Mammary epithelial cell (primary cell): ENCODE results near the gene SPECC1L.

Source experiments
- EZH2 ChIP-seq: IDR thresholded peaks from 2 replicates; pipeline ENCODE4 v1.6.1; 2012; ENCODE audit warnings: low read length, inconsistent platforms, borderline replicate concordance
- TF ChIP-seq, protein P1 (sequence below), 2 donors: IDR thresholded peaks in 1 of 2; conservative IDR thresholded peaks in 1 of 2; 2 replicates each; pipeline ENCODE4 v1.5.1; 2011 to 2012; ENCODE audit warnings: inconsistent platforms in 2 of 2, low read length in 2 of 2, mild to moderate bottlenecking in 2 of 2, control low read depth in 1 of 2, low read depth in 1 of 2; ENCODE audit not compliant: insufficient read depth in 1 of 2; ENCODE audit errors: extremely low read depth in 1 of 2

GRCh38 chr22:24338726-24339451 is 68.3 kb downstream of the SPECC1L start:
- TF ChIP-seq, protein P1, sequence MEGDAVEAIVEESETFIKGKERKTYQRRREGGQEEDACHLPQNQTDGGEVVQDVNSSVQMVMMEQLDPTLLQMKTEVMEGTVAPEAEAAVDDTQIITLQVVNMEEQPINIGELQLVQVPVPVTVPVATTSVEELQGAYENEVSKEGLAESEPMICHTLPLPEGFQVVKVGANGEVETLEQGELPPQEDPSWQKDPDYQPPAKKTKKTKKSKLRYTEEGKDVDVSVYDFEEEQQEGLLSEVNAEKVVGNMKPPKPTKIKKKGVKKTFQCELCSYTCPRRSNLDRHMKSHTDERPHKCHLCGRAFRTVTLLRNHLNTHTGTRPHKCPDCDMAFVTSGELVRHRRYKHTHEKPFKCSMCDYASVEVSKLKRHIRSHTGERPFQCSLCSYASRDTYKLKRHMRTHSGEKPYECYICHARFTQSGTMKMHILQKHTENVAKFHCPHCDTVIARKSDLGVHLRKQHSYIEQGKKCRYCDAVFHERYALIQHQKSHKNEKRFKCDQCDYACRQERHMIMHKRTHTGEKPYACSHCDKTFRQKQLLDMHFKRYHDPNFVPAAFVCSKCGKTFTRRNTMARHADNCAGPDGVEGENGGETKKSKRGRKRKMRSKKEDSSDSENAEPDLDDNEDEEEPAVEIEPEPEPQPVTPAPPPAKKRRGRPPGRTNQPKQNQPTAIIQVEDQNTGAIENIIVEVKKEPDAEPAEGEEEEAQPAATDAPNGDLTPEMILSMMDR (conservative IDR thresholded peaks at IDR 0.05 in 1 of 2, IDR thresholded peaks at IDR 0.05 in 1 of 2; ENCODE audit: extremely low read depth in 1 of 2, insufficient read depth in 1 of 2, low read depth in 1 of 2, low read length in 2 of 2): no peak
- no peak for TF ChIP-seq EZH2
